Panc1 (cell line): ENCODE measurements around the gene NT5E.
"Not testable (repeated sequence)": the region's sequence is repeated elsewhere in the genome, so short reads cannot be mapped to it uniquely, and the experiment has no call there.

Experiments
- TF ChIP-seq, protein P1 (sequence below): fragments of 450-650 bp; IDR thresholded peaks from 2 replicates; pipeline ENCODE4 v1.5.1; 2017; ENCODE audit warnings: mild to moderate bottlenecking
- TF ChIP-seq, protein P2 (sequence below), 2 experiments: IDR thresholded peaks; 2 replicates each; pipeline ENCODE4 v1.6.1; 2011 to 2012; ENCODE audit warnings: low read depth in 2 of 2, control low read depth in 1 of 2, low read length in 1 of 2, mild to moderate bottlenecking in 1 of 2, moderate library complexity in 1 of 2; ENCODE audit not compliant: insufficient read depth in 1 of 2

DNA sequence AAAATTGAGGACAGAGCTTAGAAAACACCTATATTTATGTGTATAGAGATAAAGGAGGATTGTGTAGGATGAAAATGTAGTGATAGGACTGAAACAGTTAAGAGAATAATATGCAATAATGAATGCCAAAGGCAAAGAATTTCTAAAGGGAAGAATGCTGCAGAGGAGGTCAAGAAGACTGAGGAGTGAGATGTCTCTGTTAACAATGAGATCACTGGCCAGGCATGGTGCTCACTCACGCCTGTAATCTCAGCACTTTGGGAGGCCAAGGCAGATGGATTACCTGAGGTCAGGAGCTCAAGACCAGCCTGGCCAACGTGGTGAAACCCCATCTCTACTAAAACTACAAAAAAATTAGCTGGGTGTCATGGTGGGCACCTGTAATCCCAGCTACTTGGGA, 74.4 kb downstream of the NT5E start:
- TF ChIP-seq, protein P1, sequence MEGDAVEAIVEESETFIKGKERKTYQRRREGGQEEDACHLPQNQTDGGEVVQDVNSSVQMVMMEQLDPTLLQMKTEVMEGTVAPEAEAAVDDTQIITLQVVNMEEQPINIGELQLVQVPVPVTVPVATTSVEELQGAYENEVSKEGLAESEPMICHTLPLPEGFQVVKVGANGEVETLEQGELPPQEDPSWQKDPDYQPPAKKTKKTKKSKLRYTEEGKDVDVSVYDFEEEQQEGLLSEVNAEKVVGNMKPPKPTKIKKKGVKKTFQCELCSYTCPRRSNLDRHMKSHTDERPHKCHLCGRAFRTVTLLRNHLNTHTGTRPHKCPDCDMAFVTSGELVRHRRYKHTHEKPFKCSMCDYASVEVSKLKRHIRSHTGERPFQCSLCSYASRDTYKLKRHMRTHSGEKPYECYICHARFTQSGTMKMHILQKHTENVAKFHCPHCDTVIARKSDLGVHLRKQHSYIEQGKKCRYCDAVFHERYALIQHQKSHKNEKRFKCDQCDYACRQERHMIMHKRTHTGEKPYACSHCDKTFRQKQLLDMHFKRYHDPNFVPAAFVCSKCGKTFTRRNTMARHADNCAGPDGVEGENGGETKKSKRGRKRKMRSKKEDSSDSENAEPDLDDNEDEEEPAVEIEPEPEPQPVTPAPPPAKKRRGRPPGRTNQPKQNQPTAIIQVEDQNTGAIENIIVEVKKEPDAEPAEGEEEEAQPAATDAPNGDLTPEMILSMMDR: not testable (repeated sequence)
- TF ChIP-seq, protein P2, sequence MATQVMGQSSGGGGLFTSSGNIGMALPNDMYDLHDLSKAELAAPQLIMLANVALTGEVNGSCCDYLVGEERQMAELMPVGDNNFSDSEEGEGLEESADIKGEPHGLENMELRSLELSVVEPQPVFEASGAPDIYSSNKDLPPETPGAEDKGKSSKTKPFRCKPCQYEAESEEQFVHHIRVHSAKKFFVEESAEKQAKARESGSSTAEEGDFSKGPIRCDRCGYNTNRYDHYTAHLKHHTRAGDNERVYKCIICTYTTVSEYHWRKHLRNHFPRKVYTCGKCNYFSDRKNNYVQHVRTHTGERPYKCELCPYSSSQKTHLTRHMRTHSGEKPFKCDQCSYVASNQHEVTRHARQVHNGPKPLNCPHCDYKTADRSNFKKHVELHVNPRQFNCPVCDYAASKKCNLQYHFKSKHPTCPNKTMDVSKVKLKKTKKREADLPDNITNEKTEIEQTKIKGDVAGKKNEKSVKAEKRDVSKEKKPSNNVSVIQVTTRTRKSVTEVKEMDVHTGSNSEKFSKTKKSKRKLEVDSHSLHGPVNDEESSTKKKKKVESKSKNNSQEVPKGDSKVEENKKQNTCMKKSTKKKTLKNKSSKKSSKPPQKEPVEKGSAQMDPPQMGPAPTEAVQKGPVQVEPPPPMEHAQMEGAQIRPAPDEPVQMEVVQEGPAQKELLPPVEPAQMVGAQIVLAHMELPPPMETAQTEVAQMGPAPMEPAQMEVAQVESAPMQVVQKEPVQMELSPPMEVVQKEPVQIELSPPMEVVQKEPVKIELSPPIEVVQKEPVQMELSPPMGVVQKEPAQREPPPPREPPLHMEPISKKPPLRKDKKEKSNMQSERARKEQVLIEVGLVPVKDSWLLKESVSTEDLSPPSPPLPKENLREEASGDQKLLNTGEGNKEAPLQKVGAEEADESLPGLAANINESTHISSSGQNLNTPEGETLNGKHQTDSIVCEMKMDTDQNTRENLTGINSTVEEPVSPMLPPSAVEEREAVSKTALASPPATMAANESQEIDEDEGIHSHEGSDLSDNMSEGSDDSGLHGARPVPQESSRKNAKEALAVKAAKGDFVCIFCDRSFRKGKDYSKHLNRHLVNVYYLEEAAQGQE (IDR thresholded peaks at IDR 0.05; ENCODE audit: insufficient read depth in 1 of 2, low read depth in 2 of 2, low read length in 1 of 2): not testable (repeated sequence)
